HG03521 (cell line): ENCODE results near the gene TTC33.
A peak's percentile ranks its signal among the peaks of the same experiment; 100 is the strongest.
"Not testable (repeated sequence)": the region's sequence is repeated elsewhere in the genome, so short reads cannot be mapped to it uniquely, and the experiment has no call there.

Experiments
- ATAC-seq: cut with Tn5 transposase; IDR thresholded peaks from one replicate; pipeline ENCODE4 v1.9.1; 2021; ENCODE audit warnings: mild to moderate bottlenecking, moderate library complexity; ENCODE audit not compliant: unreplicated experiment

Gene TTC33

GRCh38 chr5:40780199-40780598, 24.4 kb upstream of the TTC33 start:
- ATAC-seq: no peak

- ATAC-seq: no peak
Measured at GRCh38 chr5:40779561-40779960, 23.8 kb upstream of the TTC33 start.

- ATAC-seq: no peak
Measured at GRCh38 chr5:40778133-40778532, 22.4 kb upstream of the TTC33 start.

GRCh38 chr5:40776658-40776977, 20.9 kb upstream of the TTC33 start:
- ATAC-seq: no peak

- no peak for ATAC-seq
Measured at GRCh38 chr5:40775846-40776657, 20.3 kb upstream of the TTC33 start.

DNA sequence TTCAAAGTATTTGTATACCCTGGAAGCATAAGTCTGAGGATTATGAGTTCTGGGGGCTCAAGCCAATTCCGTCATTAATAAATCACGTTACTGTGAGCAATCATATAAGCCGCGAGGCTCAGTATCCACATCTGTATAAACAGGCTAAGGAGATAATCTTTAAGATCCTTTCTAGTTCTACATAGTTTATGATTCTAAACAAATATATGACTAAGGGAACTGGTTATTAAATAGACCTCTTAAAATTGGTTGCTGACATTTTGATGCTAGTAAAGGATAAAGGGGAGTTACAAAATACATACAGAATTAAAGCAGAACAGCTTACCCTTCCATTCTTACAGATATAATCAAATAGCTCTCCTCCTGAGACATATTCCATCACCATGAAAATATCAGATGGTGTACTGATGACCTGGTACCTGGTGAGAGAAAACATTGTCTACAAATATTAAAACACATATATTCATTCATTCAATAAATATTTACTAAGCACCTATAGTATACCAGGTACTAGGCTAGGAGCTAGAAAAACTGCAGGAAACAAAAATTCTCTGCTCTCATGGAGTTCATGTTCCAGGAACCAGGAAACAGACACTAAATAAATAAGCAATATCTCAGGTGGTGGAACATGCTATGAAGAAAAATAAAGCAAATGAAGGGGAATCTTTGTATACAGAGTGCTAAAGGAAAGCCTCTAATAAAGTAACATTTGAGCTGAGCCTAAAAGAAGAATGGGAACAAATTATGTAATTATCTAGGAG, 19.5 kb upstream of the TTC33 start:
- ATAC-seq: no peak

GRCh38 chr5:40774623-40775022, 18.9 kb upstream of the TTC33 start:
- no peak for ATAC-seq

DNA sequence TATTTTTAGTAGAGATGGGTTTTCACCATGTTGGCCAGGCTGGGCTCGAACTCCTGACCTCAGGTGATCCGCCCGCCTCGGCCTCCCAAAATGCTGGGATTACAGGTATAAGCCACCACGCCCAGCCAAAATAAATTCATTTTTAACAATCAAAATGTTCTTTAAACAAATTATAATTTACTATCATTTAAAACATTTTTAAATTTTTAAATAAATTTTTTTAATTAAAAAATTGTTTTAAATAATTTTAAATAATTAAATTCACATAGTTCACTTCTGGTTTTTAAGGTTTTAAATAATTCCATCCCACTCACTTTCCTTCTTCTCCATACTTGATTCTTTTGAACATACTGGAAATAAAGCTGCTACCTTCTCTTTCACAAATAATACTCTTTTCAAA, 15.0 kb upstream of the TTC33 start:
- ATAC-seq: no peak

DNA sequence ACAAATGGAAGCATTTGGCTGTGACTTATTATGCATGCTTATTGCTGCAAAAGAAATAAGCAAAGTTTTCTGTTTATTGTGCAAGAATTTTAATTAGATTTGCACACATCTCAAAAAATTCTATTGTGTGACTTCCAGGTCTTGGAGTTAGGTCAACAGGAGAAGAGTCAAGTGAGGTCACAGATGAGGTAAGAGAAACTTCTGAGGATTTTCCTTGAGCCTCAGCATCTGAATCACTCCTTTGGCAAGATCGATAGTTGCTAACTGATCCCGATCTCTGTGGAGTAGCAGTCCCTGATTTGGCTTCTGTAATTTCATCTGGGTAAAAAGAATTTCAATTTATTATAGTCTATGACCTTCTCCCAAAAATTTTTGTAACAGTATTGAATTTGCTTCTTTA, 6.9 kb upstream of the TTC33 start:
- ATAC-seq: no peak

DNA sequence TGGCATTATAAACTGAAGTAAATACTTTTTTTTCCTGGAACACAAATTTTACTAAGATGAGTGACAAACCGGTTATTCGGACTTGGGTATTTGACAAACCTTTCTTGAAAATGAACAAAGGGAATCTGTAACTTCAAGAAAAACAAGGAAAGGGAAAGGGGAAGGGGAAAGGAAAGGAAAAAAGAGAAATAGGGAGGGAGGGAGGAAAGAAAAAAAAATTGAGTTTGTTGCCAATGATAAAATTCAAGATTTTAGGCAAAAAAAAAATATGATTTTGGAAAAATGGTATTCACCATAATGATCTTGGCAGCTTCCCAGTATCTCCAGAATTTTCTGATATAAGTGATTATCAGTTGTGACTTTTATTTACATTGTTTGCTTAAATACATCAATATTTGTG, 1.6 kb upstream of the TTC33 start:
- ATAC-seq: no peak

GRCh38 chr5:40755093-40755406, 711 bp downstream of the TTC33 start:
- peak; percentile 63 for ATAC-seq

- ATAC-seq: peak; percentile 22
Measured at GRCh38 chr5:40754381-40755092, 1.2 kb downstream of the TTC33 start.

DNA sequence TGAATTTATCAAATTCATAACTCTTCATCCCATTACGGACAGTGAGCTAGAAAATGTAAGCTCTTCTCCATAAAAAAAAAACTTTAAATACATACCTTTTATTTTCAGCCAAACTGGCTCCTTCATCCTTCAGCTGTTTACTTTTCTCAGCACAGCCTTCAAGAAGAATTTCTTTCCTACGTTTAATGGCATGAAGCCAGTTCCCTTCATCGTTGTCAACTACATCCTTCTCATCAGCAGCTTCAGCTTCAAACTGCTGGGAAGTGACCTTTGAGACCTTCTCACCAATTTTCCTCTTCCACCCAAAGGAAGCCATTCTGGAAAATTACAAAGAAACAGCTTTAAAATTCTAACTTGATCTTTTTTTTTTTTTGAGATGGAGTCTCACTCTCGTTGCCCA, 9.1 kb downstream of the TTC33 start:
- no peak for ATAC-seq

GRCh38 chr5:40743771-40744170, 12.0 kb downstream of the TTC33 start:
- ATAC-seq: no peak

DNA sequence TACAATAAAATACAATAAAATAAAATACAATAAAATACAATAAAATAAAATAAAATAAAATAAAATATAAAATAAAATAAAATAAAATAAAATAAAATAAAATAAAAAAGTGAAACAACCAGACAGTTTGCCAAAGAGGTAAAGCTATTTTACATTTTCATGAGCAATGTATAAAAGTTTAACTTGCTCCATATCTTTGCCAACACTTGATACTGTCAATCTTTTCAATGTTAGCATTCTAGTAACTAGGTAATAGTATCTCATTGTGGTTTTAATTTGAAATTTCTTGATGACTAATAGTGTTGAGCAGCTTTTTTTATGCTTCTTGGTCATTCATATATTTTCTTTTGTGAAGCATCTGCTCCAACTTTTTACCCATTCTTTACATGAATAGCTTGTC, 17.3 kb downstream of the TTC33 start:
- ATAC-seq: no peak

DNA sequence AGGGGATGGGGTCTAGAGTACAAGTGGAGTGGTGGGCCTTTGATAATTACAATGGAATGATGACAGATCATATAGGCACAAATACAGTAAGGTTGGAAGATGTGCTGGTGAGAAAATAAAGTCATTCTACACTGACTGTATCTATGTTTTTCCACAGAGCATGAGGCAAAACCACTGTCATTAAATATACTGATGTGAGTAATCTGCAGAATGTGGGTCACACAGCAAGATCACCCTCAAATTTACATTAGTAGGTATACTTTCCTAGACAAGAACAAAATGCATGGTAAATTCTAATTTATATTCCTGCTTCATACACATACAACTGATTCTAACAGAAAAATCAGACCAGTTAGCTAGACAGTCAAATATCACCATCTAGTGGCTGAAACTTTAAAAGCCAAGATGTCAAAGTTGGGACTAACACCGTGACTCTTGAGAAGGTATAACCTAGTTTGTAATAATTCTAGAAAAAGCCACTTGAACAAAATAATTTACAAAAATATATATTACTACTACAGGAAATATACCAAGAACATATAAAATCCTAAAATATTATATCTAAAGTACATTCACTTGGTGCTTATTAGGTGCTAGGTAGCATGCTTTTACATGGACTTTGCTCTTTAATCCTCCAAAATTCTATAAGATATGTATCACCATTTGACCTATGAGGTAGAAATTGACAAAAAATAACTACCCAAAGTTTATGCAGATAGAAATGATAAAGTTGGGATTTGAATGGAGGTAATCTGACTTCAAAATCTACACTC, 19.5 kb downstream of the TTC33 start:
- ATAC-seq: peak; percentile 65

- no peak for ATAC-seq
Measured at GRCh38 chr5:40735609-40736008, 20.2 kb downstream of the TTC33 start.

DNA sequence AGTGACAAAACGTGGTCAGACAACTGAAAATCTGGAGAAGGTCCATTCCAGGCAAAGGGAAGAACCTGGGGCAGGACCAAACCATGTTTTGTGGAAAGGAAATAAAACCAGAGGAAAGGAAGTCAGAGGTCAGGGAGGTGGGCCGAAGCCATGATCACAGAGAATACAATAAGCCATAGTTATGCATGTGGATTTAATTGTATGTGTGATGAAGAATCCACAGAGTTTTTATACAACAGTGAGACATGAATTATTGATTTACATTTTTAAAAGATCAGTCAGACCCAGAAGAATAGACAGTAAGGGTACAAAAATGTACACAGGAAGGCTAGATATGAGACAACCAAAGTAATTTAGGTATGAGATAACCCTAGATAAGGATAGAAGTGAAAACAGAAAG, 20.8 kb downstream of the TTC33 start:
- no peak for ATAC-seq

DNA sequence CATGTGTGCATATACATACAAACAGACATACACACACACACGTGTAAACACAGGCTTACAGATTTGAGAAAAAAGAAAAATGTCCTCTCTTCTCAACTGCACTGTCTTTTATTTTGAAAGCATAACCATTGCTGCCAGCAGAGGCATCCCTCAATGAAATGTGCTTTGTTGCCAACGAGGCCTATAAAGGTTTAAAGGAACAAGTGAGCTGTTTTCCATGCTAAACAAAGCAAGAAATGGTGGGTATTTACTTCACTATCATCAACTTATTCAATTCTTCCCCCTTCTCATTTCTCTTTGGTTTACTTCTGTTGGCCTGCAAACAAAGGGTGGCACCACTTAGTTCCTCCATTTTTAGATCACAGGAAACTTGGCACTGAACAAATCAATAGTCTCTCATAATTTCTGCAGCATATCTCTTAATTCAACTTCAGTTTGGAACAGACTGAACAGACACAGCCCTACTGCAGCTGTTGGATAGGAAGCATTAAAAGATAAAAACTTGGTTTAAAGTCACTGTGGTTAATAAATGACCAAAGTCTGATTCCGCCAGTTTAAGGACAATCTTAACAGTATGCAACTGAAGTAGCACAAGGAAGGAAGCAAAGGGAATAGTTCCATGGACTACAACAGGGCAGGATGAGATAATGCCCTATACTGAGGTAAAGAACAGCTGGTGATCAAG, 21.7 kb downstream of the TTC33 start:
- ATAC-seq: no peak

DNA sequence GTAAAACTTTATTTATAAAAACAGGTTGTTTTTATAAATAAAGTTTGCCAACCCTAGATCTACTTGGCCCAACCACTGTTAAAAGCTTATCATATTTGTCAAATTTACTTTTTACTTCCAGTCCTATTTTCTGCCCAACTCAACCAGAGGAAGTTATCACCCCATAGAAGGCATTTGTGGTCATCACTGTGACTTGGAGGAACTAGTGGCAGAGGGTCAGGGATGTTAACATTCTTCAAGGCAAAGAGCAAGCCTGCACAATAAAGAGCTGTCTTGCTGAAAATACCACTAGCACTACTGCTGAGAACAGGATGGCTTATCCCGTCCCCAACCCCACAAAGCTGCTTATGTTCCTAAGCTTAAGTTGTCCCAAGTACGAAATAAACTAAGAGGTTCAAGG, 22.3 kb downstream of the TTC33 start:
- ATAC-seq: no peak

- ATAC-seq: not testable (repeated sequence)
Measured at GRCh38 chr5:40722497-40722911, 33.3 kb downstream of the TTC33 start.
